HG02885 (cell line): ENCODE results near the gene COL4A1.
"Not testable (repeated sequence)": the region's sequence is repeated elsewhere in the genome, so short reads cannot be mapped to it uniquely, and the experiment has no call there.

Experiments
- ATAC-seq: cut with Tn5 transposase; IDR thresholded peaks from one replicate; pipeline ENCODE4 v1.9.1; 2021; ENCODE audit warnings: mild to moderate bottlenecking; ENCODE audit not compliant: unreplicated experiment, poor library complexity

COL4A1 gene

DNA sequence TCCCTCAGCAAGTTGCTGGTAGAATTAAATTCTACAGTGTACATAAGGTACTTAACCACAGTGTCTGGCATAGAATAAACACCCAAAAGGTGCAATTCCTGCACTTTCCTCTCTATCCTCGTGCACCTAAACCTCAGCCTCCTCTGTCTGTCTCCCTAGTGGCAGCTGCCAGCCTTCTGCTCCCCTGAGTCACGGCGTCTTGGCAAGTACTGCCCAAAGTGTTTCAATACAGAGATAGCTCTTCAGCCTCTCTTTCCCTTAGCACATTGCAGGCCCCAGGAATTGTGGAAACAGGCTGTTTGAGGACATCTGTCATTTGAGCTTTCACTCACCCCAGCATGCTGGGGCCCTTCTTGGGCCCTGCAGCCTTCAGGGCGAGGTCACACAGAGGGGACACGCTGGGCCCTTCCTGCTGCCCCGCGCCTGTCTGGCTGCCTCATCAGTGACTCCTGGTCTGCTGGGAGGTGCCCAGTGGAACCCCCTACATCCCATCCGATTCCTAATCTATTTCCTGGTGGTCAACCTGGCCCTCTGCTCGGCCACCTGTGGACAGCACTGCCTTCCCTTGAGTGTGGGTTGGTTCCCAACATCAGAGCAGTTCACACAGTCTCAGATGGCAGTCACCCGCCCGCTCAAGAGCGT, 19.4 kb upstream of the COL4A1 start:
- ATAC-seq = no peak

DNA sequence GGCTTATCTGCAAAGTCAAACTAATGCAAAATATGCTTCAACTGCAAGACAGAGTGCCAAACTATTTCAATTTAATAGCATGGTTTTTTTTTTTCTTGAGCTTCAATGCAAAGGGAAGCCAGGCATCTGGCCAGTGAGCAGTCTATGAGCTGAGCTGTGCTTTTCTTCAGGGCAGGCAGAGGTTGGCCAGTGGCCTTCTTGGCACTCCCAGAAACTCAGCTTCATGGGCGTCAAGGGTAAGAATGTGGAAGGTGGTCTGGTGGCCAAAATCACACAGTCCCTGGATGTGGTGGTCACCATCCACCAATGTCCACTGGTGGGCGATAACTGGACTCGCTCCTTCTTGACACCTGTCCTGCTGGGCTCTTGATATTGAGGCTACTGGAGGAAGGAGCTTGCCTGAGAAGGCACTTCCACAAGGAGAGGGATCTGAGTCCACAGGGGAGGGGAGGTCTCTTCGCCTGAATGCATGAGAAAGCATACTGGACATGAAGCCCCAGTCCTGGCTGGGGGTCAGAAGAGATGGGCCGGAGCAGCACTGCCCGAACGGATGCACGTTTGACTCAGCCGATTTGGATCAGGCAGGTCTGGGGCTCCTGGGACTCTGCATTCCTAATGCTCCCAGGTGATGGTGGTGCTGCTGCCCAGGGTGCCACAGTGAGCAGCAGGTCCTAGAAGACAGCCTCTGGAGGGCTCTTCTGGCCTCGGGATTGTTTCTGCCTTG, 17.2 kb upstream of the COL4A1 start:
- ATAC-seq = no peak

GRCh38 chr13:110323172-110323891, 16.4 kb upstream of the COL4A1 start:
- no peak for ATAC-seq

GRCh38 chr13:110322828-110323171, 15.8 kb upstream of the COL4A1 start:
- ATAC-seq = no peak

DNA sequence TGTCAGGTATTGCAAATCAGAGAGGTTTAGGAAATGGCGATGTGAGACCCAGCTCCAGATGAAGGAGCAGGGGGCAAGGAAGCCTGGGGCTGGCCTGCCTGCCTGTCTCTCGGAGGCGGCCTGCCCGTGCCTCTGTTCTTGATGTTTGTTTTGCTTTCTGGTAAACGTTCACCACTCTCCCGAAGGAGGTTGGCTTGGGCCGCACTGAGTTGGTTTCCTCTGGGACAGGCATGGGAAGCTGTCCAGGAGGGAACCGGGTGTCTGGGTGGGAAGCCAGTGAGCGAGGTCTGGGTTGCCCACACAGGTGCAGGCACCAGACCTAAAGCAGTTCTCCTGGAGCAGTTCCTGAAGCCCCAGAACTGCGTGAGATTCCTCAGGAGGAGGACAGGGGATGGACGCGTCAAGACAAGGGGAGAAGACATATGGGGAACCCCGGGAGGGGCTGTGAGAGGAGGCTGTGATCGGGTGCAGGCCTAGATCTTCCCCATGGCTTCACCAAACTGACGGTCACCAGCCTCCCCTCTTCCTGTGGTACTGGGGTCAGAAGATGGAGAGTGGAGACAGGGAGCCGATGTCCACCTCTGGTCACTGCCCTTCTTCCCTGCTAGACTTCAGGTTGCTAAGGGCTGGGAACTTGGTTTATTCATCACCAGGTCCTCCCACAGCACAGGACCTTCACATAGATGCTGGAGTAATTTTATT, 15.3 kb upstream of the COL4A1 start:
- ATAC-seq = no peak

GRCh38 chr13:110321573-110321972, 14.6 kb upstream of the COL4A1 start:
- not testable (repeated sequence) for ATAC-seq

- ATAC-seq = no peak
Measured at GRCh38 chr13:110320645-110321044, 13.7 kb upstream of the COL4A1 start.

DNA sequence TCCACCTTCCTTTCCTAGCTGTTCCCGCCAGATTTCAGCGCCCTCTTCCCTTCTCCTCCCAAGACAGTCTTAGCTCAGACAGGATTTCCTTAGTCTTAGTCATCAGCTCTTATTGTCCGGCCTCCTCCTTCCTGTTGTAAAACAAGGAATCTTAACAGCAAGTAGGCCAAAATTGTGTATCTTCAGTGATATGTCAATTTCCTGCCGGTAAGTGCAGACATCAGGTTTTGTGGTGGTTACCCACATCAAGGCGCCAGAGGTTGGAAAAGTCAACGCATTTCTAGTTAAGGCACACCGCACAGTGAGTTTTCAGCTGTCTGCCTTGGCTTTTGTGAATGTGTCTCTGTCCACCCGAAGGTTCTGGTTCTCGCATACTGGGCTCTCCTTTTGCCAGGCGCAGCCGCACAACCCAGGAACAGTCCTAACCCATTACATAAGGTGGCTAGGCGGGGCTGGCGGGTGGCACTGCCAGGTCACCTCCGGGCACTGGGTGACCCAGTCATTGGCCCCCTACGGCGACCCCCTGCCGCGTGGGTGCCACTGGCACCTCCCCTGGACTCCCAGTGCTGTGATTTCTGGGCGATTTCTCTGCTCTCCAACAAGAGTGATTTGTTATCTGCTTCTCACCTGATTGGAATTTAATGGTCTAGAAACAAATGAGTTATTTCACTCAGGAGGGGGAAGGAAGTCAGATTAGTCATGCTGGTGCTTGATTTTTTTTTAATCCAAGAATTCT, 13.0 kb upstream of the COL4A1 start:
- ATAC-seq = no peak

- no peak for ATAC-seq
Measured at GRCh38 chr13:110319397-110319773, 12.4 kb upstream of the COL4A1 start.

DNA sequence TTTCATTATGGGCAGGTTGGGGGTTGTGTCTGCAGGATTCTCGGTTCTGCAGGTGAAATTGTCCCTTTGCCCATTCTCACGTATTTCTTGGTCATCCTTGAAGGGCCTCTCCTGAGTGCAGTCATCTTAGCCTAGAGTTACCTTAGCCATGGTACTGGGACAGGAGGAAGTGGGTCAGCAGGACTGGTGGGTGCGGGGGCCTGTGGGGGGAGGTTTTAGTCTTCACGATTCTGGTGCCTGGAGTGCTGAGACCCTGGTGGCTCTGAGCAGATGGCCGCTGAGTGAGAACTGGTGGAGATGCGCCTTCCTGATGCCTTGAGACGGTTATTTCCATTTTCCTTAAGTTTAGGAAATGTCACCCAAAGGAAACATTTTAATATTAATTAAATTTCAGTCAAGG, 12.0 kb upstream of the COL4A1 start:
- ATAC-seq = no peak

- no peak for ATAC-seq
Measured at GRCh38 chr13:110317496-110318195, 10.7 kb upstream of the COL4A1 start.

DNA sequence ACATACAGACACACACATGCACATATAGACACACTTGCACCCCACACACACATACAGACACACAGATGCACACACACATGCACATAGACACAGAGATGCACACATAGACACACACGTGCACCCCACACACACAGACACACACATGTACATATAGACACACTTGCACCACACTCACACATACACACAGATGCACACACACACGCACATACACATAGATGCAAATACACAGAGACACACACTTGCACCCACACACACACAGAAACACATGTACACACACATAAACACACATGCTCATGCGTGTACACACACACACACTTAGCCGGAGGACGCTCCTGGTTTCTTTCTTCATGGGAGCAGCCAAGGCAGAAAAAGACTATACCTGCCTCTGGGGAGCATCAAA, 10.1 kb upstream of the COL4A1 start:
- no peak for ATAC-seq

GRCh38 chr13:110316196-110316595, 9.2 kb upstream of the COL4A1 start:
- no peak for ATAC-seq

DNA sequence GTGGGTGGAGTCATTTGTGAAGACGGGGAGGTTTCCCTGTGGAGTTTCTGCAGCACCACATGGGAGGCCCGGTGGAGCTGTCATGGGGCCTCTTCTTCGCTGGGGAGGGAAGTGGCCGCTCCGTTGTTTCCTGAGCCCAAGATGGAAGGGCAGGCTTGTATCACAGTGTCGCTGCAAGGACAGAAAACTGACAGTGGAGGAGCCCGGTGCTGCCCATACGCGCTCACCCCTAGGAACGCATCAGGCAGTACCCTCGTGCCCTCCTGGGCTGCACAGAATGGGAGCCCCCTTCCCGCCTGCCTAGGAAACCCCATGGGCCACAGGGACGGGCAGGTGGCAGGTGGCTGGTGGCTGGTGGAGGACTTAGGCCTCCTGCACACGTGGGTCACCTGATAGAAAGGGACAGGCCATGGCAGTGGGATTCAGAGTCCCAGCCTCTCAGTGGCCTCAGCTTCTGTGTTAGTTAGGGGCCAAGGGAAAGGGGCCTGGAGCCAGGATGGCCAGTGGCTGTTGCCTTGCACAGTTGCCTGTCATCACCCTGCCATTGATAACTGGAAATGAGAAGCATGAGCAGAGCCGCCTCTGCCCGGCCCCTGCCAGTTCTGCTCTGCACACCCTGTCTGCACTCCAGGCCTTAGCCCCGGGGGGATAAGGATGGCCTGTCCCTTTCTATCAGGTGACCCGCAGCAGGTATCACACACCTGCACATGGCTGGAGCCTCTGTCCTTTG, 7.7 kb upstream of the COL4A1 start:
- ATAC-seq = no peak

DNA sequence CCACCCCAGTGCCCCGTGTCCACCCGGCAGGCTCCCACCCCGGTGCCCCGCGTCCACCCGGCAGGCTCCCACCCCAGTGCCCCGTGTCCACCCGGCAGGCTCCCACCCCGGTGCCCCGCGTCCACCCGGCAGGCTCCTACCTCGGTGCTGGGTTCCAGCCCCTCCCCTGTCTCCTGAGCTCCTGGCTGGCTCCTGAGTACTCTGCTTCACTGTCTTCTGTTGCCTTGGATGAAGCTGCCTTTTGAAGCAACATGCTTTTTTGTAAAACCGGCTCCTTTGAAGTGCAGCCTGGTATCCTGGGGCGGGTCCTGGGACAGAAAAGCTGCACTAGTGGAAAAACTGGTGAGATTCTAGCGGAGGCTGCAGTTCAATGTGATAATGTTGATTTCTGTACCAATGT, 6.8 kb upstream of the COL4A1 start:
- not testable (repeated sequence) for ATAC-seq

- not testable (repeated sequence) for ATAC-seq
Measured at GRCh38 chr13:110313261-110313660, 6.3 kb upstream of the COL4A1 start.

GRCh38 chr13:110312339-110313031, 5.5 kb upstream of the COL4A1 start:
- no peak for ATAC-seq
